H1 (cell line): Measurements from ENCODE around the gene ZNF516. TPM values are rescaled to one million over a fixed set of nuclear protein-coding genes. Genes with fewer than 3 reads are reported as not detected.

Source experiments
- CTCF ChIA-PET: fragments of 300-600 bp; sonication (Branson Sonifier 250); formaldehyde crosslinking; loops from one replicate; lab custom pipeline; 2021; ENCODE audit not compliant: partially characterized antibody; lab: Charles Lee
- POLR2A ChIA-PET: fragments of 300-600 bp; sonication (Branson Sonifier 250); formaldehyde crosslinking; loops from one replicate; lab custom pipeline; 2021; ENCODE audit warnings: inconsistent platforms; ENCODE audit not compliant: partially characterized antibody; lab: Charles Lee
- DNase-seq, 2 experiments: peaks; one replicate each; pipeline versions ENCODE4 v3.0.0 to v3.0.0-alpha.2; 2010 to 2022; ENCODE audit warnings: low spot score in 2 of 2, low read depth in 1 of 2, mixed read lengths in 1 of 2
- FAIRE-seq: peaks from 2 replicates; lab custom pipeline; 2011; peaks lifted over from hg19 to GRCh38; lab: Jason Lieb, UNC
- H2AFZ ChIP-seq: 2 replicates; pipeline ENCODE4 v1.8.1; 2012; ENCODE audit warnings: low read length, inconsistent platforms
- H2AK5ac ChIP-seq: 2 replicates; pipeline ENCODE4 v1.6.1; 2013; ENCODE audit warnings: low read depth, low read length
- H2BK120ac ChIP-seq: replicated peaks from 2 replicates; pipeline ENCODE3; 2013; ENCODE audit warnings: low read depth, low read length, inconsistent platforms
- H2BK12ac ChIP-seq: 2 replicates; pipeline ENCODE4 v1.6.1; 2013; ENCODE audit warnings: low read depth, low read length
- H2BK15ac ChIP-seq: 2 replicates; pipeline ENCODE4 v1.6.1; 2013; ENCODE audit warnings: low read length
- H2BK20ac ChIP-seq: 2 replicates; pipeline ENCODE4 v1.6.1; 2013; ENCODE audit warnings: low read length
- H2BK5ac ChIP-seq: 2 replicates; pipeline ENCODE4 v1.6.1; 2013; ENCODE audit warnings: low read depth, low read length
- H3K14ac ChIP-seq: 2 replicates; pipeline ENCODE4 v1.6.1; 2013; ENCODE audit warnings: inconsistent platforms; ENCODE audit not compliant: insufficient read length
- H3K18ac ChIP-seq: 2 replicates; pipeline ENCODE4 v1.6.1; 2013; ENCODE audit warnings: low read length; ENCODE audit errors: extremely low read depth
- H3K23ac ChIP-seq: 2 replicates; pipeline ENCODE4 v1.6.1; 2013; ENCODE audit warnings: inconsistent platforms; ENCODE audit not compliant: insufficient read length
- H3K23me2 ChIP-seq: 2 replicates; pipeline ENCODE4 v1.6.1; 2013; ENCODE audit warnings: low read depth, low read length
- H3K27ac ChIP-seq: 2 replicates; pipeline ENCODE4 v1.6.1; 2011; ENCODE audit warnings: low read depth, low read length, inconsistent platforms
- H3K27me3 ChIP-seq, 4 experiments: replicated peaks in 1 of 4; 1 replicate in 1 of 4; 2 replicates in 3 of 4; pipeline versions ENCODE4 v1.6.1 to v1.8.1; 2011 to 2013; ENCODE audit warnings: low read length in 3 of 4, mild to moderate bottlenecking in 3 of 4, inconsistent platforms in 2 of 4, mixed read lengths in 2 of 4, moderate library complexity in 1 of 4; ENCODE audit not compliant: control insufficient read depth in 3 of 4, insufficient read depth in 3 of 4; ENCODE audit errors: extremely low read depth in 1 of 4
- H3K36me3 ChIP-seq, 4 experiments: 2 replicates each; pipeline versions ENCODE4 v1.6.1 to v1.8.1; 2011 to 2013; ENCODE audit warnings: mild to moderate bottlenecking in 4 of 4, low read length in 3 of 4, moderate library complexity in 2 of 4, control low read depth in 1 of 4, inconsistent platforms in 1 of 4; ENCODE audit not compliant: insufficient read depth in 4 of 4, control insufficient read depth in 2 of 4
- H3K4ac ChIP-seq: replicated peaks from 2 replicates; pipeline ENCODE3; 2013; ENCODE audit warnings: low read length, low read depth, mixed read lengths, inconsistent platforms; ENCODE audit not compliant: insufficient read length
- H3K4me1 ChIP-seq, 4 experiments: replicated peaks in 1 of 4; 1 replicate in 1 of 4; 2 replicates in 3 of 4; pipeline versions ENCODE4 v1.6.1 to v1.8.1; 2011 to 2013; ENCODE audit warnings: low read length in 3 of 4, inconsistent platforms in 2 of 4, mixed read lengths in 1 of 4; ENCODE audit not compliant: insufficient read depth in 4 of 4, control insufficient read depth in 3 of 4
- H3K4me2 ChIP-seq, 2 experiments: 2 replicates each; pipeline versions ENCODE4 v1.6.1 to v1.8.1; 2011 to 2013; ENCODE audit warnings: low read depth in 2 of 2, low read length in 2 of 2, control low read depth in 1 of 2, inconsistent platforms in 1 of 2, mild to moderate bottlenecking in 1 of 2; ENCODE audit not compliant: insufficient read depth in 1 of 2
- H3K4me3 ChIP-seq, 4 experiments: fragments of 200-600, 300-600 bp in 1 of 4; sonication (generic), shearing (Covaris generic), sonication (Bioruptor Twin) in 1 of 4; 2 replicates each; pipeline versions ENCODE4 v1.5.1 to v1.8.1; 2011 to 2016; ENCODE audit warnings: low read length in 4 of 4, low read depth in 3 of 4, control low read depth in 2 of 4, inconsistent platforms in 2 of 4, mild to moderate bottlenecking in 2 of 4, mixed read lengths in 1 of 4, moderate library complexity in 1 of 4; ENCODE audit not compliant: insufficient read depth in 2 of 4; ENCODE audit errors: extremely low read depth in 1 of 4
- H3K56ac ChIP-seq: replicated peaks from 2 replicates; pipeline ENCODE3; 2013; ENCODE audit warnings: low read depth, mild to moderate bottlenecking, mixed read lengths, low read length, inconsistent platforms; ENCODE audit not compliant: insufficient read length
- H3K79me1 ChIP-seq: 2 replicates; pipeline ENCODE4 v1.6.1; 2013; ENCODE audit warnings: low read depth, low read length, control low read depth
- H3K79me2 ChIP-seq, 2 experiments: 2 replicates each; pipeline versions ENCODE4 v1.6.1 to v1.8.1; 2012 to 2013; ENCODE audit warnings: low read length in 2 of 2, mild to moderate bottlenecking in 2 of 2, inconsistent platforms in 1 of 2; ENCODE audit not compliant: insufficient read depth in 2 of 2, control insufficient read depth in 1 of 2
- H3K9ac ChIP-seq, 4 experiments: replicated peaks in 1 of 4; 1 replicate in 1 of 4; 2 replicates in 3 of 4; pipeline versions ENCODE4 v1.6.1 to v1.8.1; 2011 to 2013; ENCODE audit warnings: low read depth in 3 of 4, low read length in 3 of 4, control low read depth in 2 of 4, mild to moderate bottlenecking in 2 of 4, moderate library complexity in 2 of 4, inconsistent platforms in 1 of 4; ENCODE audit errors: extremely low read depth in 1 of 4
- H3K9me3 ChIP-seq, 2 experiments: 2 replicates each; pipeline versions ENCODE4 v1.6.1 to v1.8.1; 2012 to 2013; ENCODE audit warnings: mild to moderate bottlenecking in 2 of 2, moderate library complexity in 2 of 2, control low read depth in 1 of 2, inconsistent platforms in 1 of 2, low read depth in 1 of 2, low read length in 1 of 2, mixed read lengths in 1 of 2; ENCODE audit not compliant: insufficient read depth in 2 of 2
- H4K20me1 ChIP-seq, 2 experiments: replicated peaks in 1 of 2; 2 replicates each; pipeline versions ENCODE3 to v1.8.1; 2011 to 2013; ENCODE audit warnings: inconsistent platforms in 2 of 2, low read length in 2 of 2, mild to moderate bottlenecking in 1 of 2; ENCODE audit not compliant: insufficient read depth in 2 of 2, control insufficient read depth in 1 of 2
- H4K5ac ChIP-seq: 2 replicates; pipeline ENCODE4 v1.6.1; 2013; ENCODE audit warnings: low read length, low read depth, mixed read lengths, inconsistent platforms; ENCODE audit not compliant: insufficient read length
- H4K8ac ChIP-seq: 2 replicates; pipeline ENCODE4 v1.8.0; 2013; ENCODE audit warnings: mild to moderate bottlenecking, moderate library complexity, low read length, inconsistent platforms; ENCODE audit not compliant: insufficient read depth; ENCODE audit errors: extremely low read depth
- H4K91ac ChIP-seq: replicated peaks from 2 replicates; pipeline ENCODE3; 2013; ENCODE audit warnings: low read length, mixed read lengths, inconsistent platforms; ENCODE audit not compliant: insufficient read length
- BRCA1 ChIP-seq: IDR thresholded peaks from 2 replicates; pipeline ENCODE4 v1.6.1; 2012; ENCODE audit warnings: low read depth, low read length, improper control_type of control experiment
- FOSL1 ChIP-seq: IDR thresholded peaks from 2 replicates; pipeline ENCODE4 v1.6.1; 2011; ENCODE audit warnings: mild to moderate bottlenecking, low read depth, low read length, moderate library complexity; ENCODE audit not compliant: insufficient read depth
- JUND ChIP-seq: IDR thresholded peaks from 2 replicates; pipeline ENCODE4 v1.6.1; 2011; ENCODE audit warnings: mild to moderate bottlenecking, improper control_type of control experiment, low read length
- NANOG ChIP-seq: IDR thresholded peaks from 2 replicates; pipeline ENCODE4 v1.6.1; 2011; ENCODE audit warnings: low read length, low read depth, mild to moderate bottlenecking, inconsistent platforms; ENCODE audit not compliant: insufficient read depth, poor library complexity, severe bottlenecking
- POU5F1 ChIP-seq: IDR thresholded peaks from 2 replicates; pipeline ENCODE4 v1.6.1; 2011; ENCODE audit warnings: low read depth, mild to moderate bottlenecking, low read length, moderate library complexity
- RNF2 ChIP-seq: fragments of 200-900, 300-1000 bp; sonication (generic); IDR thresholded peaks from 2 replicates; pipeline ENCODE4 v1.7.1; 2016; ENCODE audit warnings: borderline replicate concordance, low read depth, mild to moderate bottlenecking, antibody characterized with exemption, low read length; ENCODE audit not compliant: poor library complexity, severe bottlenecking; ENCODE audit errors: missing control alignments
- SIN3A ChIP-seq, 2 experiments: IDR thresholded peaks in 1 of 2; conservative IDR thresholded peaks in 1 of 2; 2 replicates each; pipeline ENCODE4 v1.6.1; 2011 to 2012; ENCODE audit warnings: low read length in 2 of 2, improper control_type of control experiment in 1 of 2, low read depth in 1 of 2, mild to moderate bottlenecking in 1 of 2
- WGBS, 2 experiments: shearing (Covaris generic) in 1 of 2; methylation state at CpG; one replicate each; pipeline versions ENCODE4 v1.1.6 to v1.1.7; 2013 to 2015; ENCODE audit warnings: low lambda C conversion rate in 2 of 2, mixed read lengths in 2 of 2, inconsistent platforms in 1 of 2, low coverage in 1 of 2, missing lambda C conversion rate in 1 of 2; ENCODE audit not compliant: insufficient replicate concordance in 2 of 2, insufficient coverage in 1 of 2, insufficient read length in 1 of 2; ENCODE audit errors: extremely low coverage in 1 of 2, missing lambda C conversion rate in 1 of 2; 5-methylcytosine and 5-hydroxymethylcytosine counted together
- polyA plus RNA-seq, 7 experiments: library from polyadenylated mRNA; depleted of rRNA in 3 of 7; stranded (reverse) in 5 of 7; unstranded in 2 of 7; fragments of >200 nt in 5 of 7; fragments of 200-250 nt in 2 of 7; gene quantifications; 1 replicate in 5 of 7; 2 replicates in 1 of 7; 4 replicates in 1 of 7; pipeline versions ENCODE4 v1.2.1 to v1.2.3, GENCODE V29; 2011 to 2013; ENCODE audit warnings: missing spikeins in 2 of 7, mixed read lengths in 2 of 7
- total RNA-seq: library from RNA; stranded (reverse); fragmentation: NEBNext Ultra II Directional; extraction: Animal tissue kit (Norgen Biotek cat#: 25700); gene quantifications from 2 replicates; pipeline ENCODE4 v1.2.1, GENCODE V29; 2021
- TF ChIP-seq, protein P1 (sequence below): IDR thresholded peaks from 2 replicates; pipeline ENCODE4 v1.6.1; 2011; ENCODE audit warnings: low read length, improper control_type of control experiment

Gene ZNF516
- total and polyA plus RNA-seq, 2 of the 8 experiments (the other 6 are each of a cell fraction or from before 2014, with no cell fraction given) = 7.3 to 17.0 TPM

DNA sequence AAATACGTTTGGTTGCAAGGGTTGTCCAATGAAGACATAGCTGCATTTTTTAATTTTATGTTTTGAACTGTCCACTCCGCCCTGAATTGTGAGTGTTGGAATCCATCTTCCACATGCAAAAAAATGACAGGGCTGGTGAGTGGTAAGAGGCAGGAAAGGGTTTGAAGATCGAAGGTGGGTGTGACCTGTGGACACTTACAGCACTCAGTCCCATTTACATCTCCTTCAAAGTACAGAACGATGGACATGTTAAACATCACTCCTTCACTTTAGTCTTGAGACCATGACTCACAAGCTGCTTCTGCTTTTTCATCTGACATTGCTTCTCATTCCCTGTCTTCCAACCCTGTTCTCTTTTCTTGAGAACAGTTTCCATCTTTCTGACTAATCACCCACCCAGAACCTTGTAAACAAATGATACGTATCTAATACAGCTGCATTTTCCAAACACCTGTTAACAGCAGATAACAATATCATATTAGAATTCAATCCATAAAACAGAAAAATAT is 179.3 kb downstream of the ZNF516 start:
- TF ChIP-seq BRCA1 (no peak), SIN3A (conservative IDR thresholded peaks at IDR 0.05 in 1 of 2, IDR thresholded peaks at IDR 0.05 in 1 of 2; ENCODE audit: low read depth in 1 of 2, low read length in 2 of 2) (no peak), NANOG (no peak), POU5F1 (no peak), JUND (no peak), FOSL1 (no peak), RNF2 (no peak)
- TF ChIP-seq, protein P1, sequence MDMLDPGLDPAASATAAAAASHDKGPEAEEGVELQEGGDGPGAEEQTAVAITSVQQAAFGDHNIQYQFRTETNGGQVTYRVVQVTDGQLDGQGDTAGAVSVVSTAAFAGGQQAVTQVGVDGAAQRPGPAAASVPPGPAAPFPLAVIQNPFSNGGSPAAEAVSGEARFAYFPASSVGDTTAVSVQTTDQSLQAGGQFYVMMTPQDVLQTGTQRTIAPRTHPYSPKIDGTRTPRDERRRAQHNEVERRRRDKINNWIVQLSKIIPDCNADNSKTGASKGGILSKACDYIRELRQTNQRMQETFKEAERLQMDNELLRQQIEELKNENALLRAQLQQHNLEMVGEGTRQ = no peak
- no peak for FAIRE-seq
- no peak overlapping the region for H3K27ac ChIP-seq

More for the DNA sequence above, 179.3 kb downstream of the ZNF516 start:
- no peak overlapping the region for H2AK5ac ChIP-seq
- no peak overlapping the region for H2BK20ac ChIP-seq
- no peaks in the 10 kb centered on the region for H4K20me1 ChIP-seq
- no peak for DNase-seq
- H3K4ac ChIP-seq = no peak overlapping the region
- WGBS, 2 experiments = 72% methylated on average over 5 of the region's 5 CpGs; no CpG with 5 or more reads in 1 of the 2 experiments
- H3K9me3 ChIP-seq = no peaks in the 10 kb centered on the region
- H3K56ac ChIP-seq = no peak overlapping the region
- no peak overlapping the region for H2BK5ac ChIP-seq
- no peak overlapping the region for H3K9ac ChIP-seq
- H3K18ac ChIP-seq = no peak overlapping the region
- H2BK120ac ChIP-seq = no peak overlapping the region
- H2BK15ac ChIP-seq = no peak overlapping the region
- no peaks in the 10 kb centered on the region for H3K23me2 ChIP-seq
- no peaks in the 10 kb centered on the region for H3K27me3 ChIP-seq
- H3K23ac ChIP-seq = no peak overlapping the region
- H4K91ac ChIP-seq = no peak overlapping the region
- ChIA-PET CTCF (interaction anchor here (2.5 kb wide), 1 partner anchor 9 kb away, joined by 14 read pairs; no protein-coding TSS in a partner anchor), POLR2A (no interaction called here)
- no peak overlapping the region for H3K14ac ChIP-seq
- no peak overlapping the region for H3K4me2 ChIP-seq
- no peaks in the 10 kb centered on the region for H3K79me1 ChIP-seq
- no peak overlapping the region for H4K8ac ChIP-seq
- H2AFZ ChIP-seq = no peak overlapping the region
- H3K79me2 ChIP-seq = no peaks in the 10 kb centered on the region
- H3K4me1 ChIP-seq = peaks cover 0 to 7% (median 3%) of the 10 kb centered on the region in 4 experiments; a peak in 5 of 7 replicates
- no peak overlapping the region for H4K5ac ChIP-seq
- no peak overlapping the region for H2BK12ac ChIP-seq
- no peak overlapping the region for H3K4me3 ChIP-seq
- H3K36me3 ChIP-seq = no peaks in the 10 kb centered on the region
